Measurements from ENCODE around the gene SLX9.

- TF ChIP-seq POLR2A (IDR thresholded peaks at IDR 0.05; ENCODE audit: low read depth, low read length) (no peak), TAF1 (IDR thresholded peaks at IDR 0.05; ENCODE audit: low read depth, low read length) (no peak)
Measured at GRCh38 chr21:44966135-44967081, 26.6 kb downstream of the SLX9 start.
